Activated T-cell treated with anti-CD3 and anti-CD28 coated beads, Interleukin-2, amount 50 U/mL, for 48 hours (primary cell): ENCODE measurements around the gene SLC1A5.
"Not testable (repeated sequence)": the region's sequence is repeated elsewhere in the genome, so short reads cannot be mapped to it uniquely, and the experiment has no call there.

Experiments
- DNase-seq, 2 experiments: peaks; one replicate each; pipeline ENCODE4 v3.0.0-alpha.2; 2020

The SLC1A5 gene

GRCh38 chr19:46766569-46767317 is 21.7 kb downstream of the SLC1A5 start:
- DNase-seq = peak; percentile 78 to 79

GRCh38 chr19:46764817-46765291 is 23.5 kb downstream of the SLC1A5 start:
- DNase-seq = no peak

GRCh38 chr19:46762245-46762890 is 26.0 kb downstream of the SLC1A5 start:
- no peak for DNase-seq

- DNase-seq = no peak
Measured at GRCh38 chr19:46761418-46761831, 27.0 kb downstream of the SLC1A5 start.

GRCh38 chr19:46760897-46761296 is 27.5 kb downstream of the SLC1A5 start:
- DNase-seq = not testable (repeated sequence)

- DNase-seq = no peak
Measured at GRCh38 chr19:46760363-46760762, 28.0 kb downstream of the SLC1A5 start.

- no peak for DNase-seq
Measured at GRCh38 chr19:46759817-46760333, 28.5 kb downstream of the SLC1A5 start.

GRCh38 chr19:46759206-46759605 is 29.2 kb downstream of the SLC1A5 start:
- no peak for DNase-seq

- DNase-seq = no peak
Measured at GRCh38 chr19:46756544-46756888, 31.9 kb downstream of the SLC1A5 start.

GRCh38 chr19:46755853-46756543 is 32.4 kb downstream of the SLC1A5 start:
- DNase-seq = no peak

- DNase-seq = no peak
Measured at GRCh38 chr19:46755077-46755852, 33.1 kb downstream of the SLC1A5 start.

- peak; percentile 76 to 79 for DNase-seq
Measured at GRCh38 chr19:46753420-46754155, 34.8 kb downstream of the SLC1A5 start.

- DNase-seq = peak; percentile 83 to 87
Measured at GRCh38 chr19:46748325-46749109, 39.9 kb downstream of the SLC1A5 start.

- DNase-seq = peak; percentile 65 to 74
Measured at GRCh38 chr19:46746281-46747057, 41.9 kb downstream of the SLC1A5 start, which contains the start of gene STRN4. Gene STRN4, minus strand, starts transcription at chr19:46746450. Its CDS starts 20 bp downstream, at chr19:46746430.

GRCh38 chr19:46745521-46746280 is 42.7 kb downstream of the SLC1A5 start, which contains the start of gene FKRP:
Gene FKRP, plus strand, starts transcription at chr19:46746057. Its CDS starts 9,394 bp downstream, at chr19:46755451.
- DNase-seq = peak in 1 of 2 experiments; percentile 63

- no peak for DNase-seq
Measured at GRCh38 chr19:46745030-46745429, 43.4 kb downstream of the SLC1A5 start.

GRCh38 chr19:46744005-46744691 is 44.2 kb downstream of the SLC1A5 start:
- DNase-seq = no peak

GRCh38 chr19:46742926-46743480 is 45.4 kb downstream of the SLC1A5 start:
- no peak for DNase-seq
